GM12878 (cell line): ENCODE data around the gene GANC. TPM values are rescaled to one million over a fixed set of nuclear protein-coding genes. Genes with fewer than 3 reads are reported as not detected.

Experiments
- ATAC-seq: fragments of 200-7000 bp; cut with Tn5 transposase; 3 replicates; pipeline ENCODE4 v1.9.1; 2020; ENCODE audit warnings: mild to moderate bottlenecking, moderate library complexity
- BruUV-seq: library from RNA; stranded (reverse); fragments of 400-500 nt; replicated peaks from 2 replicates; lab custom pipeline; 2021; lab: Mats Ljungman, UMichigan
- CTCF ChIA-PET: fragments of 300-600 bp; sonication (Branson Sonifier 250); formaldehyde crosslinking; extraction: SDS; loops from one replicate; lab custom pipeline; 2021; ENCODE audit warnings: inconsistent platforms; lab: Yijun Ruan, JAX
- POLR2A ChIA-PET: fragments of 350-600 bp; formaldehyde crosslinking; extraction: SDS; loops from one replicate; lab custom pipeline; 2021; ENCODE audit warnings: inconsistent platforms; lab: Charles Lee
- RAD21 ChIA-PET: fragments of 300-600 bp; sonication (Branson Sonifier 250); formaldehyde crosslinking; loops from one replicate; lab custom pipeline; 2023; ENCODE audit warnings: antibody characterized with exemption; ENCODE audit not compliant: unreplicated experiment; lab: Charles Lee
- SMC1A ChIA-PET: fragments of 300-600 bp; sonication (Branson Sonifier 250); formaldehyde crosslinking; loops from one replicate; lab custom pipeline; 2023; ENCODE audit not compliant: unreplicated experiment, uncharacterized antibody; lab: Charles Lee
- DNase-seq: peaks from one replicate; pipeline ENCODE4 v3.0.0-alpha.2; 2011; ENCODE audit warnings: low read depth, low spot score
- FAIRE-seq: peaks from 3 replicates; lab custom pipeline; 2011; peaks lifted over from hg19 to GRCh38; lab: Jason Lieb, UNC
- H2AFZ ChIP-seq: 2 replicates; pipeline ENCODE4 v1.6.0; 2011; ENCODE audit warnings: low read depth, low read length, control low read depth; ENCODE audit not compliant: control insufficient read depth
- H3K27ac ChIP-seq: 2 replicates; pipeline ENCODE4 v1.5.1; 2011; ENCODE audit warnings: control low read depth; ENCODE audit not compliant: control insufficient read depth, insufficient read depth
- H3K27me3 ChIP-seq, 2 experiments: replicated peaks in 1 of 2; 2 replicates each; pipeline versions ENCODE4 v1.6.0 to v1.6.1; 2011; ENCODE audit warnings: low read length in 1 of 2; ENCODE audit not compliant: control insufficient read depth in 2 of 2, insufficient read depth in 2 of 2
- H3K36me3 ChIP-seq, 2 experiments: 2 replicates each; pipeline ENCODE4 v1.5.1; 2011; ENCODE audit warnings: low read length in 1 of 2; ENCODE audit not compliant: control insufficient read depth in 2 of 2, insufficient read depth in 2 of 2
- H3K4me1 ChIP-seq: 2 replicates; pipeline ENCODE4 v1.6.1; 2011; ENCODE audit warnings: mild to moderate bottlenecking, low read length, moderate library complexity, mixed read lengths; ENCODE audit not compliant: control insufficient read depth, insufficient read depth
- H3K4me2 ChIP-seq: 2 replicates; pipeline ENCODE4 v1.6.0; 2011; ENCODE audit warnings: control low read depth; ENCODE audit not compliant: control insufficient read depth, insufficient read depth
- H3K4me3 ChIP-seq: fragments of 200-600 bp; sonication (generic); 2 replicates; pipeline ENCODE4 v1.5.1; 2016
- H3K79me2 ChIP-seq: 2 replicates; pipeline ENCODE4 v1.6.0; 2011; ENCODE audit warnings: low read length; ENCODE audit not compliant: control insufficient read depth, insufficient read depth
- H3K9ac ChIP-seq: 2 replicates; pipeline ENCODE4 v1.8.0; 2011; ENCODE audit warnings: low read length, control low read depth, mixed read lengths; ENCODE audit not compliant: control insufficient read depth, insufficient read depth
- H3K9me3 ChIP-seq: replicated peaks from 3 replicates; pipeline ENCODE4 v1.5.1; 2011; ENCODE audit warnings: mild to moderate bottlenecking, low read length; ENCODE audit not compliant: control insufficient read depth, insufficient read depth
- H4K20me1 ChIP-seq: 2 replicates; pipeline ENCODE4 v1.6.0; 2011; ENCODE audit not compliant: control insufficient read depth, insufficient read depth
- JUNB ChIP-seq: IDR thresholded peaks from 2 replicates; pipeline ENCODE4 v1.6.1; 2016; ENCODE audit warnings: antibody characterized with exemption, mild to moderate bottlenecking
- KDM1A ChIP-seq: fragments of 200-600 bp; sonication (generic); IDR thresholded peaks from 2 replicates; pipeline ENCODE4 v1.6.1; 2016; ENCODE audit warnings: borderline replicate concordance
- SMARCA5 ChIP-seq: fragments of 450-650 bp; IDR thresholded peaks from 2 replicates; pipeline ENCODE4 v1.6.1; 2017; ENCODE audit warnings: mild to moderate bottlenecking
- WGBS: methylation state at CpG from one replicate; pipeline ENCODE4 v1.1.6; 2016; ENCODE audit warnings: low lambda C conversion rate; ENCODE audit not compliant: insufficient replicate concordance, insufficient coverage; ENCODE audit errors: missing lambda C conversion rate; 5-methylcytosine and 5-hydroxymethylcytosine counted together
- in situ Hi-C: fragments of 300-500 bp; cut with MboI; formaldehyde crosslinking; loops from 9 replicates; pipeline ENCODE4 v1.14.3; 2018; ENCODE audit warnings: mixed read lengths
- intact Hi-C: fragments of 100-400 bp; cut with micrococcal nuclease; formaldehyde crosslinking; loops from one replicate; pipeline ENCODE4 v1.14.2; 2022; ENCODE audit not compliant: unreplicated experiment
- polyA plus RNA-seq, 11 experiments: library from polyadenylated mRNA; depleted of rRNA in 4 of 11; unstranded in 6 of 11; stranded (reverse) in 5 of 11; fragments of >200 nt; fragmentation: Nextera tagmentation in 4 of 11; fragmentation: Illumina TruSeq in 1 of 11; extraction: Ambion mirVana in 4 of 11; extraction: Trizol in 1 of 11; gene quantifications; 1 replicate in 1 of 11; 2 replicates in 10 of 11; pipeline versions ENCODE4 v1.2.1 to v1.2.3, GENCODE V29; 2011 to 2016; ENCODE audit warnings: inconsistent platforms in 2 of 11, missing spikeins in 2 of 11, low read depth in 1 of 11
- total RNA-seq, 4 experiments: library from RNA; depleted of rRNA in 3 of 4; stranded (reverse); fragments of >200 nt in 3 of 4; fragmentation: Illumina TruSeq in 1 of 4; extraction: Trizol in 1 of 4; gene quantifications; 2 replicates each; pipeline versions ENCODE4 v1.2.1 to v1.2.3, GENCODE V29; 2013 to 2021
- TF ChIP-seq, protein P1 (sequence below): fragments of 150-350 bp; IDR thresholded peaks from 2 replicates; pipeline ENCODE4 v1.6.1; 2016; ENCODE audit warnings: low read depth, low read length
- TF ChIP-seq, protein P2 (sequence below): IDR thresholded peaks from 2 replicates; pipeline ENCODE4 v1.6.1; 2011; ENCODE audit warnings: low read depth, mild to moderate bottlenecking, low read length, moderate library complexity, borderline replicate concordance; ENCODE audit errors: extremely low read depth

GANC gene
- total and polyA plus RNA-seq, 10 of the 15 experiments (the other 5 are each of a cell fraction or from before 2014, with no cell fraction given) = 11.3 to 35.3 (median 23.0) TPM

DNA sequence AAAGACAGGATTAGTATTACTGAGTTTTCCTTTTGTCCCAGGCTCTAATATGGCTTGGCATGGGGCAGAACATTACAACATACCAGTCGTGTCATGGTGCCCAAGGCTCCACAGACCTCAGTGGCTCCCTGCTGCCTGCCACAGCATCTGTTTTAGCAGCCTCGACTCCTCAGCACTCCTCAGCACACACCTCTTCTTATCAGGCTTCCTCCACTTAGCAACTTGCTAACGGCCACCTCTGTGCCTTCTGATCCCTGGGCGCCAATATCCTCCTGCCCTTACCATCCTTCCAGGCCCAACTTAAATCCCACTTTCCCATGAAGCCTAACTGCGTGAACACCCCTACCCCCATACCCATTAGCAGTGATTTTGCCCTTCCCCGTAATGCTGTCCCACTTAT is 80.1 kb downstream of the GANC start (continued):
- TF ChIP-seq, protein P1, sequence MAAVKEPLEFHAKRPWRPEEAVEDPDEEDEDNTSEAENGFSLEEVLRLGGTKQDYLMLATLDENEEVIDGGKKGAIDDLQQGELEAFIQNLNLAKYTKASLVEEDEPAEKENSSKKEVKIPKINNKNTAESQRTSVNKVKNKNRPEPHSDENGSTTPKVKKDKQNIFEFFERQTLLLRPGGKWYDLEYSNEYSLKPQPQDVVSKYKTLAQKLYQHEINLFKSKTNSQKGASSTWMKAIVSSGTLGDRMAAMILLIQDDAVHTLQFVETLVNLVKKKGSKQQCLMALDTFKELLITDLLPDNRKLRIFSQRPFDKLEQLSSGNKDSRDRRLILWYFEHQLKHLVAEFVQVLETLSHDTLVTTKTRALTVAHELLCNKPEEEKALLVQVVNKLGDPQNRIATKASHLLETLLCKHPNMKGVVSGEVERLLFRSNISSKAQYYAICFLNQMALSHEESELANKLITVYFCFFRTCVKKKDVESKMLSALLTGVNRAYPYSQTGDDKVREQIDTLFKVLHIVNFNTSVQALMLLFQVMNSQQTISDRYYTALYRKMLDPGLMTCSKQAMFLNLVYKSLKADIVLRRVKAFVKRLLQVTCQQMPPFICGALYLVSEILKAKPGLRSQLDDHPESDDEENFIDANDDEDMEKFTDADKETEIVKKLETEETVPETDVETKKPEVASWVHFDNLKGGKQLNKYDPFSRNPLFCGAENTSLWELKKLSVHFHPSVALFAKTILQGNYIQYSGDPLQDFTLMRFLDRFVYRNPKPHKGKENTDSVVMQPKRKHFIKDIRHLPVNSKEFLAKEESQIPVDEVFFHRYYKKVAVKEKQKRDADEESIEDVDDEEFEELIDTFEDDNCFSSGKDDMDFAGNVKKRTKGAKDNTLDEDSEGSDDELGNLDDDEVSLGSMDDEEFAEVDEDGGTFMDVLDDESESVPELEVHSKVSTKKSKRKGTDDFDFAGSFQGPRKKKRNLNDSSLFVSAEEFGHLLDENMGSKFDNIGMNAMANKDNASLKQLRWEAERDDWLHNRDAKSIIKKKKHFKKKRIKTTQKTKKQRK = no peak
- TF ChIP-seq KDM1A (no peak), SMARCA5 (no peak)

DNA sequence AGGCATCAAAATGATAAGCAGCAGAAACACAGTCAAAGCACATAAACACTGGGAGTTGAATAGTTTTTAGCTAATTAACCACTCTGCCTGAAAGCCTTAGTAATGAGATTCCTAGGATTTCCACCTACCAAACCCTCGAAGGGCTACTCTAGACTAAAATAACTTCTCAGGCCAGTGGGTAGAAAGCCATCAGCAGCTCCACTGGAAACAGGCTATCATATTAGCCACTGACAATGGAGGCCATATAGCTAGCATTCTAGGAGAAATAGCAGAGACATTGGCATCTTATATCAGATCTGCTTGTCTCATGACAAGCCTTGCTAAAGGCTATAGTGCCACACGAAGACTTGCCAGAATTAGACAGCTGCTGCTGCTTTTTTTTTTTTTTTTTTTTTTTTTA is 81.8 kb downstream of the GANC start:
- H3K4me1 ChIP-seq = no peaks in the 10 kb centered on the region
- no peak overlapping the region for H2AFZ ChIP-seq
- no peak for FAIRE-seq
- no peaks in the 10 kb centered on the region for H3K27me3 ChIP-seq
- WGBS = 50% methylated on average over 2 of the region's 2 CpGs
- no peak for DNase-seq
- intact Hi-C loops = no loop called here
- BruUV-seq = no TSS peak
- TF ChIP-seq JUNB = no peak
- TF ChIP-seq, protein P2, sequence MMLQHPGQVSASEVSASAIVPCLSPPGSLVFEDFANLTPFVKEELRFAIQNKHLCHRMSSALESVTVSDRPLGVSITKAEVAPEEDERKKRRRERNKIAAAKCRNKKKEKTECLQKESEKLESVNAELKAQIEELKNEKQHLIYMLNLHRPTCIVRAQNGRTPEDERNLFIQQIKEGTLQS = no peak
- H3K9ac ChIP-seq = no peak overlapping the region
- no peak overlapping the region for H3K4me3 ChIP-seq
- no peaks in the 10 kb centered on the region for H4K20me1 ChIP-seq
- in situ Hi-C loops = no loop called here
- no peaks in the 10 kb centered on the region for H3K79me2 ChIP-seq
- no peaks in the 10 kb centered on the region for H3K9me3 ChIP-seq
- SMC1A ChIA-PET = no interaction called here
- CTCF ChIA-PET = no interaction called here
- H3K27ac ChIP-seq = no peak overlapping the region
- no peak overlapping the region for H3K4me2 ChIP-seq
- ATAC-seq = no peak
- POLR2A ChIA-PET = interaction anchor here (0.5 to 0.6 kb wide), 2 partner anchors 44 to 430 kb away, joined by 3 to 6 read pairs; no protein-coding TSS in a partner anchor
- RAD21 ChIA-PET = no interaction called here
- peaks cover 0 to 3% of the 10 kb centered on the region in 2 experiments; a peak in 2 of 4 replicates for H3K36me3 ChIP-seq
